ENCODE measurements around the gene PSME3IP1. TPM values are rescaled to one million over a fixed set of nuclear protein-coding genes. Genes with fewer than 3 reads are reported as not detected.

PSME3IP1 gene
- total and polyA plus RNA-seq, 2 experiments from 2014 or later, result 78.0 to 105 TPM

DNA sequence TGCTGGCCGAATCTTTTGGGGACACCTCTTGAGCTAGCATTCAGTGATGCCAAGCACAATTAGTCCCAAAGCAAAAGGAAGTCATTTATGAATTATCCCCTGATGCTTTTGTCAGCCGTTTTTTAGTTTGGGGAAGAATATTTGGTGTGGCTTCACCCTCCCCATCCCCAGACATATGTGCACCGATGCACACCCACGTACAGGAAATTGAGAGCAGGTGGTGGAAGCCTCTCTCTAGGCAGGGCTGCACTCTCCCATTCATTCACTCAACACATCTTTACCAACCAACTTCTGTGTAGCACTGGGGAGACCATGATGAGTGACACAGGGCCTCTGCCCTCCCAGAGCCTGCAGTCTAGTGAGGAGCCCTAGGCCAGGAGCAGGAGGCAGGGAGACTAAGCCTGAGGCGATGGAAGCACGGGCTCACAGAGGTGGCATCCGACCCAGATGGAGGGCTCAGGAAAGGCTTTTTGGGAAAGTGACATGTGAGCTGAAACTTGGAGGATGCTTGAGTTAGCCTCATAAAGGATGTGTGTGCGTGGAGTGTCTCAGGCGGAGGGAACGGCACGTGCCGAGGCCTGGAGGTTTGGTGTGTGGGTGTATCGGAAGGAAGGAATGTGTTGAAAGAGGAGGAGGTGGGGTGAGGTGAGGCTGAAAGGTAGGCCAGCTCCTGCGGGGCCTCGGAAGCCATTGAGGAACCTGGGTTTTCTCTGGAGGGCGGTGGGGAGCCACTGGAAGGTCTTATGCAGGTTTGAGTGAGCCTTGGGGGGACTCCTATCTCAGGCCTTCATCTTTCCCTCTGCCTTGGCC lies 43.8 kb downstream of the PSME3IP1 start (continued):
- no peak for TF ChIP-seq ZNF331 (CRISPR knock-in tag; IDR thresholded peaks at IDR 0.05; ENCODE audit: low read depth)
- TF ChIP-seq, protein P1, sequence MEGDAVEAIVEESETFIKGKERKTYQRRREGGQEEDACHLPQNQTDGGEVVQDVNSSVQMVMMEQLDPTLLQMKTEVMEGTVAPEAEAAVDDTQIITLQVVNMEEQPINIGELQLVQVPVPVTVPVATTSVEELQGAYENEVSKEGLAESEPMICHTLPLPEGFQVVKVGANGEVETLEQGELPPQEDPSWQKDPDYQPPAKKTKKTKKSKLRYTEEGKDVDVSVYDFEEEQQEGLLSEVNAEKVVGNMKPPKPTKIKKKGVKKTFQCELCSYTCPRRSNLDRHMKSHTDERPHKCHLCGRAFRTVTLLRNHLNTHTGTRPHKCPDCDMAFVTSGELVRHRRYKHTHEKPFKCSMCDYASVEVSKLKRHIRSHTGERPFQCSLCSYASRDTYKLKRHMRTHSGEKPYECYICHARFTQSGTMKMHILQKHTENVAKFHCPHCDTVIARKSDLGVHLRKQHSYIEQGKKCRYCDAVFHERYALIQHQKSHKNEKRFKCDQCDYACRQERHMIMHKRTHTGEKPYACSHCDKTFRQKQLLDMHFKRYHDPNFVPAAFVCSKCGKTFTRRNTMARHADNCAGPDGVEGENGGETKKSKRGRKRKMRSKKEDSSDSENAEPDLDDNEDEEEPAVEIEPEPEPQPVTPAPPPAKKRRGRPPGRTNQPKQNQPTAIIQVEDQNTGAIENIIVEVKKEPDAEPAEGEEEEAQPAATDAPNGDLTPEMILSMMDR (conservative IDR thresholded peaks at IDR 0.05; ENCODE audit: low read depth in 2 of 2), result no peak
- TF ChIP-seq EZH2 (IDR thresholded peaks at IDR 0.05; ENCODE audit: low read depth, unreplicated experiment), result no peak
- no peak for TF ChIP-seq STAT1 (IDR thresholded peaks at IDR 0.05; ENCODE audit: unreplicated experiment)
- TF ChIP-seq NANOG (IDR thresholded peaks at IDR 0.05; ENCODE audit: borderline replicate concordance), result no peak
- TF ChIP-seq, protein P2, sequence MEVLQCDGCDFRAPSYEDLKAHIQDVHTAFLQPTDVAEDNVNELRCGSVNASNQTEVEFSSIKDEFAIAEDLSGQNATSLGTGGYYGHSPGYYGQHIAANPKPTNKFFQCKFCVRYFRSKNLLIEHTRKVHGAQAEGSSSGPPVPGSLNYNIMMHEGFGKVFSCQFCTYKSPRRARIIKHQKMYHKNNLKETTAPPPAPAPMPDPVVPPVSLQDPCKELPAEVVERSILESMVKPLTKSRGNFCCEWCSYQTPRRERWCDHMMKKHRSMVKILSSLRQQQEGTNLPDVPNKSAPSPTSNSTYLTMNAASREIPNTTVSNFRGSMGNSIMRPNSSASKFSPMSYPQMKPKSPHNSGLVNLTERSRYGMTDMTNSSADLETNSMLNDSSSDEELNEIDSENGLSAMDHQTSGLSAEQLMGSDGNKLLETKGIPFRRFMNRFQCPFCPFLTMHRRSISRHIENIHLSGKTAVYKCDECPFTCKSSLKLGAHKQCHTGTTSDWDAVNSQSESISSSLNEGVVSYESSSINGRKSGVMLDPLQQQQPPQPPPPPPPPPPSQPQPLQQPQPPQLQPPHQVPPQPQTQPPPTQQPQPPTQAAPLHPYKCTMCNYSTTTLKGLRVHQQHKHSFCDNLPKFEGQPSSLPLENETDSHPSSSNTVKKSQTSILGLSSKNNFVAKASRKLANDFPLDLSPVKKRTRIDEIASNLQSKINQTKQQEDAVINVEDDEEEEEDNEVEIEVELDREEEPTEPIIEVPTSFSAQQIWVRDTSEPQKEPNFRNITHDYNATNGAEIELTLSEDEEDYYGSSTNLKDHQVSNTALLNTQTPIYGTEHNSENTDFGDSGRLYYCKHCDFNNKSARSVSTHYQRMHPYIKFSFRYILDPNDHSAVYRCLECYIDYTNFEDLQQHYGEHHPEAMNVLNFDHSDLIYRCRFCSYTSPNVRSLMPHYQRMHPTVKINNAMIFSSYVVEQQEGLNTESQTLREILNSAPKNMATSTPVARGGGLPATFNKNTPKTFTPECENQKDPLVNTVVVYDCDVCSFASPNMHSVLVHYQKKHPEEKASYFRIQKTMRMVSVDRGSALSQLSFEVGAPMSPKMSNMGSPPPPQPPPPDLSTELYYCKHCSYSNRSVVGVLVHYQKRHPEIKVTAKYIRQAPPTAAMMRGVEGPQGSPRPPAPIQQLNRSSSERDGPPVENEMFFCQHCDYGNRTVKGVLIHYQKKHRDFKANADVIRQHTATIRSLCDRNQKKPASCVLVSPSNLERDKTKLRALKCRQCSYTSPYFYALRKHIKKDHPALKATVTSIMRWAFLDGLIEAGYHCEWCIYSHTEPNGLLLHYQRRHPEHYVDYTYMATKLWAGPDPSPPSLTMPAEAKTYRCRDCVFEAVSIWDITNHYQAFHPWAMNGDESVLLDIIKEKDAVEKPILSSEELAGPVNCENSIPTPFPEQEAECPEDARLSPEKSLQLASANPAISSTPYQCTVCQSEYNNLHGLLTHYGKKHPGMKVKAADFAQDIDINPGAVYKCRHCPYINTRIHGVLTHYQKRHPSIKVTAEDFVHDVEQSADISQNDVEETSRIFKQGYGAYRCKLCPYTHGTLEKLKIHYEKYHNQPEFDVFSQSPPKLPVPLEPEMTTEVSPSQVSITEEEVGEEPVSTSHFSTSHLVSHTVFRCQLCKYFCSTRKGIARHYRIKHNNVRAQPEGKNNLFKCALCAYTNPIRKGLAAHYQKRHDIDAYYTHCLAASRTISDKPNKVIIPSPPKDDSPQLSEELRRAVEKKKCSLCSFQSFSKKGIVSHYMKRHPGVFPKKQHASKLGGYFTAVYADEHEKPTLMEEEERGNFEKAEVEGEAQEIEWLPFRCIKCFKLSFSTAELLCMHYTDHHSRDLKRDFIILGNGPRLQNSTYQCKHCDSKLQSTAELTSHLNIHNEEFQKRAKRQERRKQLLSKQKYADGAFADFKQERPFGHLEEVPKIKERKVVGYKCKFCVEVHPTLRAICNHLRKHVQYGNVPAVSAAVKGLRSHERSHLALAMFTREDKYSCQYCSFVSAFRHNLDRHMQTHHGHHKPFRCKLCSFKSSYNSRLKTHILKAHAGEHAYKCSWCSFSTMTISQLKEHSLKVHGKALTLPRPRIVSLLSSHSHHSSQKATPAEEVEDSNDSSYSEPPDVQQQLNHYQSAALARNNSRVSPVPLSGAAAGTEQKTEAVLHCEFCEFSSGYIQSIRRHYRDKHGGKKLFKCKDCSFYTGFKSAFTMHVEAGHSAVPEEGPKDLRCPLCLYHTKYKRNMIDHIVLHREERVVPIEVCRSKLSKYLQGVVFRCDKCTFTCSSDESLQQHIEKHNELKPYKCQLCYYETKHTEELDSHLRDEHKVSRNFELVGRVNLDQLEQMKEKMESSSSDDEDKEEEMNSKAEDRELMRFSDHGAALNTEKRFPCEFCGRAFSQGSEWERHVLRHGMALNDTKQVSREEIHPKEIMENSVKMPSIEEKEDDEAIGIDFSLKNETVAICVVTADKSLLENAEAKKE (CRISPR knock-in tag; IDR thresholded peaks at IDR 0.05), result no peak

All from GM23338 (cell line).